ENCODE data around the gene ZBTB8A.
"Not testable (repeated sequence)": the region's sequence is repeated elsewhere in the genome, so short reads cannot be mapped to it uniquely, and the experiment has no call there.

Gene ZBTB8A

GRCh38 chr1:32539584-32540571, 651 bp downstream of the ZBTB8A start:
- no peak for DNase-seq

DNA sequence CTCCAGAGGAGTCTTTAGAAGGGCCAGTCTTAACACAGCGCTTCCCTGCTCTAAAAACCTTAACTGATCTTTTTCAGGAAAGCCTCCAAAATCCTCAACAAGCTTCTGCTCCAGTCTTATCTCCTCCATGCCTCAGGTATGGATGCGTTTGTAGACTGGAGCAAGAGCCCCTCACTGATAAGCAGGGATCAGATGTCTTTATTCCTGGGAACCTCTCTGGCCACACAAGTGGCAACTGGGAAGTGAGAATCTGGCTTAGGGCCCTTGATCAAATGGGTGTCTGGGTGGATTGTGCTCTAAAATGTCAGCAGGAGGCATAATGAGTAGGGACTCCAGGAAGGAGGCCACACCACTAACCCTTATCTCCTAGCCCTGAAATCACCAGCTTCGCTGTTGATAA, 1.4 kb downstream of the ZBTB8A start:
- DNase-seq = no peak

GRCh38 chr1:32541064-32541566, 1.9 kb downstream of the ZBTB8A start:
- DNase-seq = no peak

GRCh38 chr1:32546611-32547010, 7.4 kb downstream of the ZBTB8A start:
- no peak for DNase-seq

- no peak for DNase-seq
Measured at GRCh38 chr1:32549616-32550015, 10.4 kb downstream of the ZBTB8A start.

- DNase-seq = no peak
Measured at GRCh38 chr1:32554288-32554687, 15.1 kb downstream of the ZBTB8A start.

GRCh38 chr1:32557035-32557434, 17.8 kb downstream of the ZBTB8A start:
- not testable (repeated sequence) for DNase-seq

GRCh38 chr1:32557812-32558211, 18.6 kb downstream of the ZBTB8A start:
- DNase-seq = no peak

GRCh38 chr1:32568929-32569328, 29.7 kb downstream of the ZBTB8A start:
- no peak for DNase-seq

DNA sequence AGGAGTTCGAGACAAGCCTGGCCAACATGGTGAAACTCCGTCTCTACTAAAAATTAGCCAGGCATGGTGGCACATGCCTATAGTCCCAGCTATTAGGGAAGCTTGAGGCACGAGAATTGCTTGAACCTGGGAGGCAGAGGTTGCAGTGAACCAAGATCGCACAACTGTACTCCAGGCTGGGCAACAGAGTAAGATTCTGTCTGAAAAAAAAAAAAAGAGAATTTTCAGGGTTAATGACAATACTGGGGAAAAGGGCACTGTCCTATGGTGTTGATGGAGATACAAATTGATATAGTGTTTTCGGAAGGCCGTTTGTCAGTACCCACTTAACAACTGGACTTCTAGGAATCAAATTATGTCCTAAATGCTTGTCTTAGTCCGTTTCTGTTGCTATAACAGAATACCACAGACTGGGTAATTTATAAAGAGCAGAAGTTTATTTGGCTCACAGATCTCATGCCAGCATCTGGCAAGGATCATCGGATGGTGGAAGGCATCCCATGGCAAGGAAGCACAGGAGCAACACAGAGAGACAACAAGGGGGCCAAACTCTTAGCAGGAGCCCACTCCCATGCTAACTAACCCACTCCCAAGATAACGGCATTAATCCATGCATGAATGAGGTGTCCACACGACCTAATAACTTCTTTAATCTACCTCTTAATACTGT, 41.3 kb downstream of the ZBTB8A start:
- DNase-seq = no peak

DNA sequence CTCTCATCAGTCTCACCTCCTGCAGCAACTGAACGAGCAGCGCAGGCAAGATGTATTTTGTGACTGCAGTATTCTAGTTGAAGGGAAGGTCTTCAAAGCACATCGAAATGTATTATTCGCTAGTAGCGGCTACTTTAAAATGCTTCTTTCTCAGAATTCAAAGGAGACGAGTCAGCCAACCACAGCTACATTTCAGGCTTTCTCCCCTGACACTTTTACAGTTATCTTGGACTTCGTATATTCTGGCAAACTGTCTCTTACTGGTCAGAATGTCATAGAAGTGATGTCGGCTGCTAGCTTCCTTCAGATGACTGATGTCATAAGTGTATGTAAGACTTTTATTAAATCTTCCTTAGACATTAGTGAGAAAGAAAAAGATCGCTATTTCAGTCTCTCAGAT, 53.7 kb downstream of the ZBTB8A start:
- DNase-seq = no peak

- no peak for DNase-seq
Measured at GRCh38 chr1:32600034-32600433, 60.8 kb downstream of the ZBTB8A start.

DNA sequence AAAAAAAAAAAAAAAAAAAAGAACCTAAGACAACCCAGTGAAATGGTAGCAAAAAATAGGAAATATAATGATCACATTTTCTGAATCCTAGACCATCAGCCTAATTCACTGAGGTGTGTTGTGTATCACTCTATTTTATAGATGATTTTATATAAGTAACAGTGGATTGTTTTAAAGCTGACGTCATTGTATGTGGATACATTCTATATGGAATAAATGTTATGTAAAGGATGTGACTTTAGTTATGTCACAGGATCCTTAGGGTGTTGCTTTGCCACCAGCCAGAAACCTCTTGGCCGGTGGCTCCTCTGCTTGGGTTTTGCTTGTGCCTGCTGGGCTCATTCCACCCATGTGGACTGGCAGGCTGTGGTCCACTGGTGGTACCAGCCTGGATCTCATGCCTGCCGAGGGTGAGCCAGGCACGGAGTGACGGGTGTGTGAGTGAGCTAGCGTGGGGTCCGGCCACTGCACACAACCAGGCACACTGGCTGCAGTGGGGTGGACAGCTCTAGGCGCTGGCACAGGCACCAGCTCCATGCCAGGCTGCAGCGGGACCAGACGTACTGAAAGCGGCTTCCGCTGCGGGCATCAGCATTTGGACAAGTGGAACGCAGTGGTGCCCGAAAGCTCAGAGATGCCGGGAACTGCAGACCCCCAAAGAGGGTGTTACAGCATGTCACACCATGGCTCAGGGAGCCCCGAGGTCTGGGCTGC, 66.6 kb downstream of the ZBTB8A start:
- DNase-seq = no peak

DNA sequence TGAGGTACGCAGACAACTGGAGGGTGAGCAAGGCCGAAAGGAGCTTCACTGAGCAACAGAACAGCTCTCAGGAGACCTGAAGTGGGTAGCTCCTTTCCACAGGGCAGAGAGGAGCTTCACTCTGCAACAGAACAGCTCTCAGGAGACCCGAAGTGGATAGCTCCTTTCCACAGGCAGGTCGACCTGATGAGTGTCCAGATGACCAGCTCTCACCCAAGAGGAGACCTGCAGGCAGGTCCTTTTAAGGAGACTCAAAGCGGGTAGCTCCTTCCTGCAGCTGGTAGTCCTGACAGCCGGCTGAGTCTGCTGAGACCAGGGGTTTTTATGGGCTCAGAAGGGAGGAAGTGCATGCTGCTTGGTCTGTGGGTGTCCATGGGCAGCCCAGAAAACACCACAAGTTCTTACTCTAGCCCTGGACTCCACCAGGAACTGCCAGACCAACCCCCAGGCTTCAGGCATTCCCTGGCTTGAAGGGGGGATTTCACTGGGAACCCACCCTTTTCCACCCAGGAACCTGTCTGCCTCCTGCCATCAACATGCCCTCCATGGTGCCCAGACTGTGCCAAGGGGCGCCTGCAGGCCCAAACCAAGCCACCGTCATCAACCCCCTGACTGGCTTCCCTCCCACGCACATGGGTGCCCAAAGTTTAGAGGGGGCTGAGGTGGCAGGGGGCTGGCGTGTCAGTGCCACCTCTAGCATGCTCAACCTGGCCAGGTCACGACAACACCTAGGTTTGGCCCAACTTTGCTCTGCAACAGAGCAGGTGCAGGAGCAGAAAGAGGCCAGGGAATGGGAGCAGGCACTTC, 67.5 kb downstream of the ZBTB8A start:
- DNase-seq = no peak

GRCh38 chr1:32609180-32609579, 70.0 kb downstream of the ZBTB8A start:
- DNase-seq = no peak

GRCh38 chr1:32611859-32612188, 72.6 kb downstream of the ZBTB8A start:
- no peak for DNase-seq

DNA sequence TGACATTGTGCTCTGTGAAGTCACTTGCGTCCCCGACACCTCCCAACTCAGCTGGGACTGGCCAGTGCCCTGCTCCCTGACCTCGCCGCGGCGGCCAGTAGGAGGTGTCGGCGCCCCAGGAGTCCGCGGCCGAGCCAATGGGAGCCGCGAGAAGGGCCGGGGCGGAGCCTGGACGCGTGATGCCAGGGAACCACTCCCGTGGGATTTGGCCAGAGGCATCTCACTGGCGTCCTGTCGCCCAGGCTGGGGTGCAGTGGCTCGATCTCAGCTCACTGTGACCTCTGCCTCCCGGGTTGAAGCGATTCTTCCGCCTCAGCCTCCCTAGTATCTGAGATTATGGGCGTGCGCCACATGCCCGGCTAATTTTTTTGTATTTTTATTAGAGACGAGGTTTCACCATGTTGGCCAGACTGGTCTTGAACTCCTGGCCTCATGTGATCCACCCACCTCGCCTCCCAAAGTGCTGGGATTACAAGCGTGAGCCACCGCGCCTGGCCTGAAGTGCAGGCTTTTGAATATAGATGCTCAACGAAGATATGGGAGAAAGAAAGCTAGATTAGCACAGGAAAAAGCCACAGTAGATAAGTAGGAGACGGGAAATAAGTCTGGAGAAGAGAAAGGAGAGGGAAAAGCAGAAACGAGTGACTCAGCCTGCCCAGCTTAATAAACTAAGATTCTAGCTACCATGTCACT, 73.1 kb downstream of the ZBTB8A start:
- DNase-seq = peak; percentile 33

DNA sequence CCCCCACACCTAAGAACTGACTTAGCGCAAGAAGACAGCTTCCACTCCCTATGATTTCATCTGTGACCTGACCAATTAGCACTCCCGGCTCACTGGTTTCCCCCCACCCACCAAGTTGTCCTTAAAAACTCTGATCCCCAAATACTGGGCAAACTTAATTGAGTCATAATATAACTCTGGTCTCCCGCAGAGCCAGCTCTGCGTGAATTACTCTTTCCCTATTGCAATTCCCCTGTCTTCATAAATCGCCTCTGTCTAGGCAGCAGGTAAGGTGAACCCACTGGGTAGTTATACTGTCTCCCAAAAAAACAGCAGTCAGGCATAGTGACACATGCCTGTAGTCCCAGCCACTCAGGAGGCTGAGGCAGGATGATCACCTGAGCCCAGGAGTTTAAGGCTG, 74.2 kb downstream of the ZBTB8A start:
- no peak for DNase-seq

DNA sequence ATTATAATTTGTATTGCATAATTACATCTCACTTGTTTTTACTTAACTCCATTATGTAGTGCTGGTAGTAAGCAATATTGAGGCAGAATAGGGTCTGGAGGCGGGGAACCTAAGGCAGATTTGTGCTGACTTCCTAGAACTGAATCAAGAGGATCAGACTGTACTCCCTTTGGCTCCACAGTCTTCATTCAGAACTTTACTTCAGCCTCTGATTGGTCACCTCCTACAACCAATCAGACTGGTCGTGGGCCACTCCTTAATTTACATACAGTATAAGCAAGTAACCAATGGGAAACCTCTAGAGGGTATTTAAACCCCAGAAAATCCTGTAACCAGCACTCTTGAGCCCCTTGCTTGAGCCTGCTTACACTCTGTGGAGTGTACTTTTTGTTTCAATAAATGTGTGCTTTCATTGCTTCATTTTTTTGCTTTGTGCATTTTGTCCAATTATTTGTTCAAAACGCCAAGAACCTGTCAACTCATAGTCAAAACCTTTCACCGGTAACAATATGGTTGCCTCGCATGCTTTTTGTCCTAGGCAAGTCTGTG, 79.5 kb downstream of the ZBTB8A start:
- DNase-seq = no peak

DNA sequence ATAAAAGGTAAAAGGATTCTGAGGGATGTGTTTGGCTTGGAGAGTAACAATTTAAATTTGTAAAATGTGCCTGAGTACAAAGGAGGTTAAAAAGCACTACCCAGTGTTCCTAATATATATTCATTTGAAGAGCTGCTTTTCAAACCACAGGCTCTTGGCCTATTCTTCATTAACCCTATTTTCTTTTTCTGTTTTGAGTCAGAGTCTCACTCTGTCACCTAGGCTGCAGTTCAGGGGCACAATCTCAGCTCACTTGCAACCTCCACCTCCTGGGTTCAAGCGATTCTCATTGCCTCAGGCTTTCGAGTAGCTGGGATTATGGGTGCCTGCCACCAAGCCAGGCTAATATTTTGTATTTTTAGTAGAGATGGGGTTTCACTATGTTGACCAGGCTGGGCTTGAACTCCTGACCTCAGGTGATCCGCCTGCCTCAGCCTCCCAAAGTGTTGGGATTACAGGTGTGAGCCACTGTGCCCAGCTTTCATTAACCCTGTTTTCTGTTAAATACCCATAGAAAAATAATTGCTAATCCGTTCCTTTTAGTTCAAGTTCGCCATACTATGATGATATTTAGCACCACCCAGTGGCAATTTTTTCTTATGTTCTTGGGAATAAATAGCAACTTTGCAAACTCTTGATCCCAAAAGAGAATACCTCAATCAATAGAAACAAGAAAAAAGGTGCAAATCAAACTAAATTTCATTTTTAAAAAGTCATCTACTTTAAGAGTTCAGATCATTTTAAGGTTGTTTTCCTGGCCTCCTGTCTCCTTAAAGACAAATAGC, 80.7 kb downstream of the ZBTB8A start:
- DNase-seq = no peak

GRCh38 chr1:32622205-32622604, 83.0 kb downstream of the ZBTB8A start:
- no peak for DNase-seq
